Ovary (tissue), 3 donors: ENCODE results near the gene HYOU1.
"Not testable (repeated sequence)": the region's sequence is repeated elsewhere in the genome, so short reads cannot be mapped to it uniquely, and the experiment has no call there.

Source experiments
- CTCF ChIP-seq, 3 donors: fragments of 450-650 bp in 2 of 3; fragments of 200-600 bp in 1 of 3; IDR thresholded peaks; one replicate each; pipeline versions ENCODE4 v1.5.1 to v1.8.0; 2016 to 2022; ENCODE audit warnings: antibody characterized with exemption in 3 of 3, mild to moderate bottlenecking in 1 of 3
- EP300 ChIP-seq: sonication (generic); formaldehyde crosslinking; IDR thresholded peaks from one replicate; pipeline ENCODE4 v1.6.1; 2017; ENCODE audit warnings: antibody characterized with exemption
- donor health status: DM: no; HTN: no; CAD: no.

- TF ChIP-seq CTCF (IDR thresholded peaks at IDR 0.05); EP300: not testable (repeated sequence)
These were observed 2.1 kb upstream of the HYOU1 start for GRCh38 chr11:119059128-119059527.
